Spleen (tissue), 7 donors: ENCODE measurements around the gene TACR1.

Experiments
- POLR2A ChIP-seq, 3 donors: fragments of 450-650 bp; IDR thresholded peaks; one replicate each; pipeline ENCODE4 v1.5.1; 2017; ENCODE audit warnings: antibody characterized with exemption in 3 of 3, mild to moderate bottlenecking in 1 of 3
- TF ChIP-seq, protein P1 (sequence below), 11 experiments: fragments of 200-600 bp in 7 of 11; fragments of 450-650 bp in 4 of 11; sonication (generic) in 4 of 11; IDR thresholded peaks in 8 of 11; conservative IDR thresholded peaks in 3 of 11; 1 replicate in 7 of 11; 2 replicates in 4 of 11; pipeline versions ENCODE4 v1.4.0 to v1.8.0; 2016 to 2021; ENCODE audit warnings: antibody characterized with exemption in 11 of 11, inconsistent platforms in 4 of 11, mild to moderate bottlenecking in 1 of 11
- donor health status: DM: no; HTN: no; CAD: no; lungs with moderate emphysema.
- donor health status: DM: no; HTN: no; CAD: no.
- donor health status: DM: no; HTN: no; CAD: no.

DNA sequence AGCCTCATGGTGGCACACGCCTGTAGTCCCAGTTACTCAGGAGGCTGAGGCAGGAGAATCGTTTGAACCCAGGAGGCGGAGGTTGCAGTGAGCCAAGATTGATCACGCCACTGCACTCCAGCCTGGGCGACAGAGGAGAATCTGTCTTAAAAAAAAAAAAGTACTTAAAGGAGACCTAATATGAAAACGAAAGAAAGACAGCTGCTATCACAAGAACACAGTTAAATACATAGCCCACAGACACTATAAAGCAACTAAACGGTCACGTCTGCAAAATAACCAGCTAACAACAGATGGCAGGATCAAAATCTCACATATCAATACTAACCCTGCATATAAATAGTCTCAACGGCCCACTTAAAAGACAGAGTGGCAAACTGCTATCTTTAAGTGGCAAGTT, 43.9 kb upstream of the TACR1 start:
- TF ChIP-seq, protein P1, sequence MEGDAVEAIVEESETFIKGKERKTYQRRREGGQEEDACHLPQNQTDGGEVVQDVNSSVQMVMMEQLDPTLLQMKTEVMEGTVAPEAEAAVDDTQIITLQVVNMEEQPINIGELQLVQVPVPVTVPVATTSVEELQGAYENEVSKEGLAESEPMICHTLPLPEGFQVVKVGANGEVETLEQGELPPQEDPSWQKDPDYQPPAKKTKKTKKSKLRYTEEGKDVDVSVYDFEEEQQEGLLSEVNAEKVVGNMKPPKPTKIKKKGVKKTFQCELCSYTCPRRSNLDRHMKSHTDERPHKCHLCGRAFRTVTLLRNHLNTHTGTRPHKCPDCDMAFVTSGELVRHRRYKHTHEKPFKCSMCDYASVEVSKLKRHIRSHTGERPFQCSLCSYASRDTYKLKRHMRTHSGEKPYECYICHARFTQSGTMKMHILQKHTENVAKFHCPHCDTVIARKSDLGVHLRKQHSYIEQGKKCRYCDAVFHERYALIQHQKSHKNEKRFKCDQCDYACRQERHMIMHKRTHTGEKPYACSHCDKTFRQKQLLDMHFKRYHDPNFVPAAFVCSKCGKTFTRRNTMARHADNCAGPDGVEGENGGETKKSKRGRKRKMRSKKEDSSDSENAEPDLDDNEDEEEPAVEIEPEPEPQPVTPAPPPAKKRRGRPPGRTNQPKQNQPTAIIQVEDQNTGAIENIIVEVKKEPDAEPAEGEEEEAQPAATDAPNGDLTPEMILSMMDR (IDR thresholded peaks at IDR 0.05 in 8 of 11, conservative IDR thresholded peaks at IDR 0.05 in 3 of 11): no peak
- no peak for TF ChIP-seq POLR2A (IDR thresholded peaks at IDR 0.05)
